NCI-H2227 treated with DMSO at 0.1 percent for 48 hours (cell line): ENCODE measurements around the gene CRY2.

Experiments used
- DNase-seq: peaks from one replicate; lab custom pipeline; 2025; lab: John Stamatoyannopoulos, UW

The CRY2 gene

GRCh38 chr11:45848654-45849081 lies 1.4 kb downstream of the CRY2 start:
- no peak for DNase-seq

GRCh38 chr11:45850446-45850845 lies 3.2 kb downstream of the CRY2 start:
- no peak for DNase-seq

- DNase-seq, result no peak
Measured at GRCh38 chr11:45851228-45851627, 4.0 kb downstream of the CRY2 start.

GRCh38 chr11:45852018-45852711 lies 4.9 kb downstream of the CRY2 start:
- DNase-seq, result no peak

- DNase-seq, result no peak
Measured at GRCh38 chr11:45852712-45853101, 5.4 kb downstream of the CRY2 start.

DNA sequence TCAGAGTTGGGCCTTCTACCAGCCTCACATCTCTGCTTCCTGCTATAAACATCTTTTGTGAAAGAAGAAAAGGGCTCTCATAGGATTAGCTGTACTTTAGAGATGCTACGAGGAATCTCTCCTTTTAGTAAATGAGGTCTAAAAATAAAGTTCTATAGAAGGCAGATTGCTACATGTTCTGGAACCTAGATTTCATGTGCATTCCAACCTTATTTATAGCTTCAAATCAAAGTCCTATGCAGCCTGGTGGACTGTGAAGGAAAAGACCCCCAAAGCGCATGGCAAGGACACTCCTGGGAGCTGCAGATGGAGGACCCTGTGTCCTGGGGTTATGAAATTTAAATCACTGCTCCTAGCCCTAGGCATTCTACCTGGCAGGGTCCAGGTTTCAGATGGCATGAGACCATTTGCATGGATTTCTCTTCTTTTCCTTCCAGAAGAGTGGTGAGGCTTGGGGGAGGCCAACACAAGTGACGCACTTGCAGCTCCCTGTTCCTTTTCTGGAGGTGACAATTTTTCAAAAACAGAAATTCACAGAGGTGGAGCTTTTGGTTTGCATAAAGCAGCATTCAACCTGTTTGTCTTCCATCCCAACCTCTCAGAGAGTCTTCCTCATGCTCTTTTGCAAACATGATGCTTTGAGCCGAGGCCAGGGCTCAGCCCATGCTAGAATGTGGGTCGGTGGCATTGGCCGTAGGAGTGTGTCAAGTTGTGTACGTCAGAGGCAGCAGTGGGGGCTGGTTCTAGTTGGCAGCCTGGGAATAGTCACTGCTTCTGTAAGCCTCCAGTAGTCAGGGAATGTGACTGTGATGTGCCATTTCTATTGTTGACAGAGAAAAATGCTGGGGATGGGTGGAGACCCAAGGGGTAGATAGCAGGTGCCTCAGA lies 6.3 kb downstream of the CRY2 start:
- DNase-seq, result no peak

- DNase-seq, result no peak
Measured at GRCh38 chr11:45855308-45855707, 8.0 kb downstream of the CRY2 start.

DNA sequence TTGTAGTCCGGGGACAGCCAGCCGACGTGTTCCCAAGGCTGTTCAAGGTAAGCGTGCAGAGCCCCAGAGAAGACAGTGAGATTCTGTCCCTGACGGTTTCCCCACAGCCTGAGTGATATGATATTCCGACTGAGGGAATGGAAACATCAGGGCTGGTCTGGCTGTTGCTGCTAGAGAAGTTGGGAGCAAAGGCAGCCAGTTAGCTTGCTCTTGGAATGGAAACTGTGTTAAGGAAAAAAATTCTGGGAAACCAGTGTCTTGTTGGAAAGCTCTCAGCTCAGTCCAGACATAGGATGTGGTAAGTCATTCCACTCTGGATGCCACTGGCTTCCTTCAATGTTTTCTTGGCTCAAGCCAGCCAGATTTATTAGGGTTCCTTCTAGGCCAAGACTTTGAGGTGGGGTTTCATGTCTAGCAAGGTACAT lies 8.8 kb downstream of the CRY2 start:
- no peak for DNase-seq

- no peak for DNase-seq
Measured at GRCh38 chr11:45857961-45858474, 10.7 kb downstream of the CRY2 start.

DNA sequence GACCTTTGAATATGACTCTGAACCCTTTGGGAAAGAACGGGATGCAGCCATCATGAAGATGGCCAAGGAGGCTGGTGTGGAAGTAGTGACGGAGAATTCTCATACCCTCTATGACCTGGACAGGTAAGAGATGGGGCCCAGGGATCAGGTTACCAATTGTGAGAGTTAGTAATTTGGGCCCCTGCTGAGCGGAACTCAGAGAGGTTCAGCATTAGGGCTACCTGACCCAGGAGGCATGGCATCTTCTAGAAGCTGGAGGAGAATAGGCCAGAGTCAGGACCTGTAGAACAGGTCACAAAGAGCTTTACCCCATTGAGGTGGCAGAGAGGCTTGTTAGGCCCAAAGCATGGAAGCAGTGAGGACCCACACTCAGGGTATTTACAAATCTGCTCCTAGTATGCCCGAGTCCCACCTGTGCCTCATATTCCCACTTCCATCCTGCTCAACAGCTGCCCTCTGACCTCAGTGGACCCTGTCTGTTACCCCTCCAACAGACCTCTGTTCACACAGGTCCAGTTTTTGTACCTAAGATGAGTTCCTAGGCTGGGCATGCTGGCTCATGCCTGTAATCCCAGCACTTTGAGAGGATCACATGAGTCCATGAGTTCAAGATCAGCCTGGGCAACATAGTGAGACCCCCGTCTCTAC lies 11.6 kb downstream of the CRY2 start:
- no peak for DNase-seq

GRCh38 chr11:45859661-45860140 lies 12.4 kb downstream of the CRY2 start:
- peak; percentile 82 for DNase-seq

DNA sequence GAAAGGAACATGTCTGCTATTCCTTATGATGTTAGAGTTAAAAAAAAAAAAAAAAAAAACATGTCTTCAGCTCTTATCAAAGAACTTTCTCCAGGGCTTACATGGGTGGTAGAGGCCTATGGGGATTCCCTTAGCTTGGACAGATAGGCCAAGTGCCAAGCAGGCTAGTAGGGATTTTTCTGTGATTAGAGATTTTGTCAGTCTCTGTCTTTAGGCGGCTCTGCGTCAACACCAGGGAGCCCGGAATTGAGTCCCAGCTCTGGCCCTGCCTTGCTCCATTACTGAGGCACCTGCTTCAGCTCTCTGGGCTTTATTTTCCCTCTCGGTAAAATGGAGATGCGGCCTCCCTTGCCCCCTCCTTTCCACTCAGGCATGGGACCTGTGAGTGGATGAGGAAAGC lies 13.1 kb downstream of the CRY2 start:
- DNase-seq, result no peak

- DNase-seq, result no peak
Measured at GRCh38 chr11:45860764-45861510, 13.7 kb downstream of the CRY2 start.

DNA sequence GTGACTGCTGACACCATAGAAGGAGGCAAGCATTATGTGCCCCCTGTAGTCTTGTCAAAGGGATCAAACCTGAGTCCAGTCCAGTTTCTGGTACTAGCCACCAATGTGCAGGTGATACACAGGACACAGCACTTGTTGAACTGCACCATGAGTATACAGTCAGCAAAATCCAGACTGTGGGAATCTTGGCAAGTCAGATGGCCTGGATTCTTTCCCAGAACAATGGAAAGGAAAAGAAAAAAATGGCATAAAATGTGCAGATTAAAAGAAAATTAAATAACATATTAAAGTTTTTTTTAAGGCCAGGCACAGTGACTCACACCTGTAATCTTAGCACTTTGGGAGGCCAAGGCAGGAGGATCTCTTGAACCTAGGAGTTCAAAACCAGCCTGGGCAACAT lies 16.8 kb downstream of the CRY2 start:
- no peak for DNase-seq

GRCh38 chr11:45869551-45869950 lies 22.3 kb downstream of the CRY2 start:
- DNase-seq, result no peak

- DNase-seq, result no peak
Measured at GRCh38 chr11:45870706-45871105, 23.4 kb downstream of the CRY2 start.

GRCh38 chr11:45871638-45872037 lies 24.4 kb downstream of the CRY2 start:
- no peak for DNase-seq

GRCh38 chr11:45872651-45873356 lies 25.5 kb downstream of the CRY2 start:
- DNase-seq, result peak; percentile 74

GRCh38 chr11:45876401-45876800 lies 29.1 kb downstream of the CRY2 start:
- no peak for DNase-seq

DNA sequence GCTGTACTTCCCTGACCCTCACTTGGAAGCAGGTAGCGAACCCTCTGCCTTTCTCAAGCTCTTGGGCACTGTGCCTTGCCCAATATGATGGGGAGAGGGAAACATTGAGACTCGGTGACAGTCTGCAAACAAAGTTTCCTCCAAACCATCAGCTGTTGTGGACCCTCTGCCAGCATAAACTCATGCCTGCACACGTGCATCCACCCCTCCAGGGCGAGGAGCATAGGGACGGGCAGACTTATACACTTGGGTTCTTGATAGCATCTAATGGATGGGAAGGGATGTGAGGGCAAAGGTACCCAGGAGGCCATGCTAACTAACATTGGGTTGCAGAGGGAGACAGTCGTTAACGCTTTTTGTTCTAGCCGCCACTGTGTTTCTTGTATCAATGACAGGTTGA lies 29.9 kb downstream of the CRY2 start:
- no peak for DNase-seq

DNA sequence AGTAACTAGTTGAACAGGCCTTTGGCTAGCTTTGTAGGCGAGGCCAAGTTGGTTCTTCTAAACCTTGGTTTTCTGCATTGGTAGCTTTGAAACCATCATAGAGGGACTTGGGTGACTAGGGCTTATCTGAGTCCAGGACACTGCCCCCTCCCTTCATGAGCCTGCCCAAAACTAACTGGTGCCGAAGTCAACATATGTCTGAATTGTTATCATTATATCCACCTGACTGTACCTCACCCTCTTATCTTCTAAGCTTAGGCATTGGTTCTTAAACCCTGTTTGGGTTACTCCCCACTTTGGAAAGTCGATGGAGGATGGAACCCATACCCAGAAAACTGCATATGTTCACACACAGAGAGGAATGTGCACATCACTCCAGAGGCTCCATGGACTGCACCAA lies 30.6 kb downstream of the CRY2 start:
- DNase-seq, result no peak
